SHP77 treated with DMSO at 0.1 percent for 48 hours (cell line): ENCODE data around the gene SKIDA1.

Experiments used
- DNase-seq: peaks from one replicate; lab custom pipeline; 2025; lab: John Stamatoyannopoulos, UW

SKIDA1 gene

DNA sequence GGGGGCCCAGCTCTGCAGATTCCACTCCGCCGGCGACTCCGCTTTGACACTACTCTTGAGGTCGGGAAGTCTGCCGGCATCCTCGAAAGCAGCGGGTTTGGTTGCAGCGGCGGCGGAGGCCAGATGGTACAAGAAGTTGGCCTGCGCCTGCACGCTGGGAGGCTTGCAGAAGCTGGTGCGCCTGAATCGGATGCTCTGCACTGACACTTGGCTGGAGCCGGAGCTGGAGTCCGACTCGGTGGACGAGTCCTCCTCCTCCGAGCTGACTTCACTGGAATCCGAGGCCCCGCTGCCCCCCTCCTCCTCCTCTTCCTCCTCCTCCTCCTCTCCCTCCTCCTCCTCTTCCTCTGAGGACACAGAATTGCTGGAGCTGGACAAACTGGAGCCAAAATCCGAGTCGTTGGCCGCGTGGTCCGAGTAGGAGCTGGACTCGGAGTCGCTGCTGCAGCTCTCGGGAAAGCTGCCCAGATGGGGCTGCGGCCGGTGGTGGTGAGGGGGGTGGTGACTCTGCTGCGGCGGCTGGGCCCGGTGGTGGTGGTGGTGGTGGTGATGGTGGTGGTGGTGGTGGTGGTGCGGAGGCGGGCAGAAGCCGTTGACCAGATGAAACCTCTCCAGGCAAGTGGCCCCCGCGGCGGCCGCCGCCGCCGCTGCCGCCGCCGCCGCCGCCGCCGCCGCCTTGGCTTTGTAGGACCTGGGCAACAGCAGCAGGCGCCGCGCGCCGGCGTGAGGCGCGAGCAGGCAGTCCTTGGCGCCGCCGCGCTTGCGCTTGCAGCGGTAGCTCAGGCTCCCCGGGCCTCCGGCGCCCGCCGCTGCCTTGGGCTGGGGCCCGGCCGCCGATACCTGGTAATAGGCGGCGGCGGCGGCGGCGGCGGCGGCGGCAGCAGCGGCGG, 9.0 kb downstream of the SKIDA1 start:
- DNase-seq = no peak

DNA sequence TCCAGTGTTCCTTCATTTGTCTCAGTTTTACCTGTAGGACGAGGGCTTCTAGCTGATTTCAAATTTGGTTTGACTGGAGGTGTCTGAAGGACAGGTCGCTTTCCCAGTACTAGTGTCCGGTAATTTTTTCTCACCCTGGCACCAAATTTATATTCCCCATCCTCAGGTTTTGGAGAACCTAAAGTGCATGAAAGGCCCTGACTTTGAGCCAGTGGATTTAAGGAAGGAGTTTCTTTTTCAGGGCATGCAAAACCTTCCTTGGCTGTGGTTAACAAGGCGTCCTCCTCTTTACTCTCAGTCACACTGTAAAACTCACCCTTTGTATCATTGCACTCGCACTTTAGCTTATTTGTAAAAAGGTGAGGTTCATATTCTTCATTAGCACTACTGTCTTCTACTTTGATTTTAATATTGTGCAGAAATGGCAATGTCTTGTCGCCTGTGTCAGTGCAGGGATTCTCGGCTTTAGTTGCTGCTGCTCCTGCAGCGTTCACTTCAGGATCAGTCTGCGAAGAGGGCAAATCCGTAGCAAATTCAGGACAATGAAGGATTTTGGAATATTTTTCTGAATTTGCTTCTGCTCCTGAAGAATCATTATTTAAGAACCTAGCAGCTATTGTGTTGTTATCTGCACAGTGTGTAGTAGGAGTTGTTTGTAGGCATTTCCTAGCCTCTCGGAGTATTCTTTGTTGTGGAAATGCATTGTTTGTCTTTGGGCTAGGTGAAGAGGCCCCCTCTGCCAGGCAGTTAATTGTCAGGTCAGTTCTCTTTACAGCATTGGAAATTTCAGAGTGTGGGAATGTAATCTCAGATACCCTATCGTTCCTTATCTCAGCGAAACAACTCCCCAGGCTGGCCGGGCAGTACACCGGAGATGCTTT, 9.9 kb downstream of the SKIDA1 start:
- peak; percentile 9 for DNase-seq

DNA sequence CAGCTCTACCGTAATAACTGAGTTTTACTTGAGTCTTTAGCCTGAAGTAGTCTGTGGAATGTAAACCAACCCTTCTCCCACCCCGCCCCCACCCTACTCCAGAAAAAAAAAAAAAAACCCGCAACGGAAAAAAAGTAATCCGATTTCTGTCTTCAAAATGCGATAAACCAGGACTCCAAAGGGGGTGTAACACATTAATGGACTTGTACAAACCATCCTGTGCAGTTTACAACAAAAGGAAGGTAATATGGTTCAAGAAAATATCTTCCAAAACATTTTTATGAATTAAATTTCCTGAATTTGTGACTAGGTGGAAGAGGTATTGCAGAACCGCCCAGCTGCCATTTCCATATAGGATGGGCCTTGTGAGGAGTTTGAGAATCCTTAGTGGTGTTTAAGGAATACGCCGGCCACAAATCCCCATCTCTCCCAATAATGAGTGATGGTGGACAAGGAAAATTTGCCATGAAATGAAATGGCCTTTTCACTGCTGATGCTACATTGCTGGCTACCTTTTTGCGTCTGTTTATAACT, 10.6 kb downstream of the SKIDA1 start:
- DNase-seq = no peak

DNA sequence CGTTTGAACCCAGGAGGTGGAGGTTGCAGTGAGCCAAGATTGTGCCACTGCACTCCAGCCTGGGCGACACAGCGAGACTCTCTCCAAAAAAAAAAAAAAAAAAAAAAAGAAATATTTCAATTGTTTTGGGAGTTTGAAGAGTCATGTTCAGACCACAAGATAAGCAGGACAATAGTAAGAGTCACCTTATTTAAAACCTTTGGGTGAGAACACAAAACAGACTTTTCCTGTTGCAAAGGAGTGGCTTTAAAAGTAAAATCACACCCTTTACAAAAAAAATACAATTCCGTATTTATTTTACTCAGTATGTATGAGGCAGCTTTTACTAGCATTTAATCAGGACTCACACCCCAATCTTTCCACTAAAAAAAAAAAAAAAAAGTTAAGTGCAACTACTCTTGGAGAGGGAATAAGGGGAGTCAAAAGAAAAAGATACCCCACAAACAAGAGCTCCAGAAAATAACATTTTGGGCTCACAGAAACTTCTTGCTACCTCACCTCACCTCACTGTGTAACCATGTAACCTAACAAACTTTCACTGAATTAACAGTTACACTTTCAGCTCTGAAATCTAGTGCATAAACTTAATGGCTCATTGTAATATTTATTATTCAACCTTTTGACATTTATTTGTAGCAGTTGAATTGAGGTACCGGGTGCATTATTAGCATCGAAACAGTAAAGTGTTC, 11.2 kb downstream of the SKIDA1 start:
- no peak for DNase-seq

DNA sequence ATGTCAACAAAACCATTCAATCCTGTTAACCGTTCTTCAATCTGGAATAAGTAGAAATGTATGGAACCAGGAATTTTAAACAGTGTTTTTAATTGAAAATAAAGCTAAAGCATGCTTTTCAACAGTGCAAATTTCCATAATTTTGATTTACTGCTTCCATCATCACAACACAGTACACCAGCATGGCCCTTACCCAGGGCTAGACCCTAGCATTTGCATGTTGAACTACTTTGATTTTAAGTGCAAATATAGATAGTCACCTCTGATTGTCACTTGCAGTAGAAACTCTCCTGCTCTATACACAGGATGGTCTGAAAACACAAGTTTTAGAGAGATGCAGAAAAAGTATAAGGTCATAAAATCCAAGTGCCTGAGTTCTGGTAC, 12.1 kb downstream of the SKIDA1 start:
- DNase-seq = no peak

DNA sequence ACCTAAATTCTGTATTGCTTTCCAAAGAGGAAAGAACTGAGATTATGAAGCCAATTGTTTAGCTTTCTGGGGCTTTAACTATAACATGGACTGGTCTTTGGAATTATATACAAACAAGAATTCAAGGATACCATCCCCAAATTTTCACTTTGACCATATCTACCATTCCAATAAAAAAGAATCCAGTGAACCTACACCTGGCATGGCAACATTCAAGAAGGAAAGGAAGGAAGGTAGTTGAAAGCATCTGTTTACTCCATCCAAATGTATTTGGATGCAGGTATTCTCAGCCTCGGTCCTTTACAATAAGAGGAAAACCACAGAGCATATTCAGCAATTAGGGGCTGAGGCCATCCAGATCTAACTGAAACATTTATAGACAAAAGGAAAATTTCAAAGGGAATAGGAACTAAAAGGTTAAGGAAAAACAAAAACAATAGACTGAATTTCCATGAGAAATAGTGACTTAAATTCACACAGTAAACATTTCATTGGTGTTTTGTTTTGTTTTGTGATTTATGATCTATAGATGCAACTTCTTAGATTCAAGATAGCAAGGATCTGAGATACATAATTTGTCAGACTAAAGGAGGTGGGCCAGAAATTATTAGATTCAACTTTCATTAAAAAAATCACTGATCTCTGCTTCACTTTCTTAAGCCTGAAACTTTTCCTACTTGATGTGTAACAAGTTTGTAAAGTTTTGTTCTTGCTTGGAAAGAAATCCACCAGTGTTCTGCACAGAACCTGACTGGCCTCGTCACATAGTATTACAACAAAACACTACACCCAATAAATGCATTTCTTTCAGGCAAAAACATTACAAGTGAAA, 12.7 kb downstream of the SKIDA1 start:
- no peak for DNase-seq

DNA sequence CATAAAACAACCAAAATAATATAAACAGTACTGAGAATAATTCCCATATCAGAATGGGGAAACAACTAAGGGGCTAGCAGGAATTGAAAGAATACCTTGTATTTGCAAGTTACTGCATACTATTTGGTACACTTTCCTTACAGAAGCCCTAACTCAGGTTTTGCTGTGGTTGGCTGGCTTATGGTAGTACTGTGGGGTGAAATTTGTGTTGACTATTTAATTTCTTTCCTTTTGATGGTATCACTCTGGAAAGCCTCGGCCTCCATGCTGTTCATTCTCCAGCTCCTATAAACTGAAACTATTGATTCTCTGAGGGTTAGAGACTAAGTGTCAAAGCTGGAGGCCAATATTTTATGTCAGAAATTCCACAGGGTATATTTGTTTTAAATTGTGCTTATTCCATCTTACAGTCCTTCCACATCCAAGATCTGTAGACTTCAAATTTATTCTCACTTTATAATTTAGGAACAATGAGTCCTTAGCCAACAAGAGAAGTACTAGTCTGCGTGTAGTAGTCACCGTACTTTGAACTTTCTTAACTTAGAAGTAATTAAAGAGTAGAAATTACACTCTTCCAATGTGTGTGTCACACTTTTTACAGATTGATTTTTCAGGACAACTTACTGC, 13.4 kb downstream of the SKIDA1 start:
- DNase-seq = no peak

DNA sequence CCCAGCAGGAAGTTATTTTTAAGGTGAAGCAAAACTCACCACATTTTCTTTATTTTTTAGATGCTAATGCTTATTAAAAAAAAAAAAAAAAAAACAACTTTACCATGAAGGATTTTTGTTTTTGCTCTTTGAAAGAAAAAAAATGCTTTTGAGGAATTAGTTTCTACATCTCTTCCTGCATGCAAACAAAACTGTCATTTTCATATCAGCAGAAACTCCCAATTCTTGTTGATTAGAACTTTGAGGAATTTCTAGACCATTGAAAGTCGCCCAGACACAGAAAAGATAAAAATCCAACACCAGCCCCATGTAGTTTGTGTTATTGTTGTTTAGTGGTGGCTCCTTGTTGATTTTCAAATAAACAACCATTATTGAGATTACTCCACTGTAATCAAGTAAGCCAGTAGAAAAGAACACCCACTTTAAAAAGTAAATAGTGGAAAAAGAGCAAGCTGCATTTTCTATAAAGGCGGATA, 14.3 kb downstream of the SKIDA1 start:
- no peak for DNase-seq

DNA sequence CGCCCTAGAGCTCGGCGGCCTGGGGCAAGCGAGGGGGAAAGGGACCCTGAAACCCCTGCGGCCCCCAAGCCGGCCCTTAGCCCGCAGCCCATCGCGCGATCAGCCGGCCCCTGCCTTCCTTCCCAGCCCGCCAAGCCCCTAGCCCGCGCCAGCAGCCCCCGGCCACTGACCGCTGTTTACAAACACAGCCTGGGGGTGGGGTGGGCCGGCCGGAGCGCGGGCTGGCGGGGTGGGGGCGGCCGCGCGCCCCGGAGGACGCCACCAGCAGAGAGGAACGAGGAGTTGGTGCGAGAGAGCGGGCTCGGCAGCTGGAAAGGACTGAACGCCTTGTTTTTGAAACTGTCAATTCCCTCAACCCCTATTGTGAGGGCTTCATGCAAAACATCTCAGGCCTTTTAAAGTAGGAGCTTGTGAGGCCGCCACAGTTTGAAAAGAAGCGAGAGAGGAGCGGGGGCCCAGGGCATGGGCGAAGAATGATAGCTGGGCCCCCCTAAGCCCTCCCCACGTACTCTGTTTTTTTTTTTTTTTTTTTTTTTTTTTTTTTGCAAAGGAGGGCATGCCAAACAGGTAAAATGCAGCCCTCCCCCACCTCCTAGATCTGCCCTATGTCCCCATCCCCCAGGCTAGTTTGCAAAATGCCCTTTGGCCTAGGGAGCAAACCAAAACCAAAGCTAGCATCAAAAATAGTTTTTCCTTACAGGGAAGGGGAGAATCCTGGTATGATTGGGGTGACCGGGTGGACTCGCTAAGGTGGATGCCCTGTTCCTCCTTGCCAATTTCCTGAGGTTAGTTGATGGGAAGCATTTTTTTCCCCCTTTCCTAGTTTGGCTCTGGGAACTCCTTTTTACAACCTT, 15.0 kb downstream of the SKIDA1 start:
- no peak for DNase-seq

DNA sequence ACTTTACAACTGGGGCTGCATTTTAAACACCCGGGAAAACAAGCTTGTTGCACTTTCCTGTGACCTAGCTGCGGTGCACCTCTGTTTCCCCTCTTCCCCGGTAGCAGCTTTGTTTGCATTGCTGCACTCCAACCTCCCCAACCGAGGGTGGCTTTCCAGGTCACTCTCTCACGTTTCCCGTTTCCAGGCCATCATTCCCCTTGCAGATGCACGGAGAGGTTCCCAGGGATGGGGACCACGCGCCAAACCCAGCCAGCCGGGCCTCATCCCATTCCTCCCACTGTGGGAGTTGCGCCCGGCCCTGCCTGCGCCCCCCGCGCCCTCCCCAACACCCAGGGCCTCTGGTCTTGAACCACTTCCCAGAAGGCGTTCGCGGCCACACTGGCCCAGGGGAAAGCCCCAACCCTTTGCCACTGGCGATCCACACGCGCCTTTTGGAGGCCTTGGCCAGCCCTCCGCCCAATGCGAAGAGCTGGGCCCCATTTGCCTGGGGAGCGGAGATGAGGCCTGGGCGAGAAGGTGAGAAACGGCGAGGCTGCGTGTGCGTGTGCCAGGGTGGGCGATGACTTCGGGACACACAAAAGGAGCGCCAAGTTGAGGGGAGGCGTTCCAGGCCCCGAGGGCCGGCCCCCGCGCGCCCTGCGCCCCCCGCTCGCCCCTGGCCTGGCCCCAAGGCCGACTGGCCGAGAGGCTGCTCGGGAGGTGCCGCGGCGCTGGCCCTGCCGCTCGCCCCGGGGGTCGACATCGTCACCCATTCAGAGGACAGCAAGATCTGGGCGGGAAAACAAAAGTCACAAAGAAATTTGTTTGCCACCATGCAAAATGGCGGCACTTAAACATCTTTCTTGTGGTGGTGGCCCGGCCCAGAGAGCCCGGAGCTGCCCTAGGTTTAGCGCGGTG, 15.9 kb downstream of the SKIDA1 start:
- no peak for DNase-seq

DNA sequence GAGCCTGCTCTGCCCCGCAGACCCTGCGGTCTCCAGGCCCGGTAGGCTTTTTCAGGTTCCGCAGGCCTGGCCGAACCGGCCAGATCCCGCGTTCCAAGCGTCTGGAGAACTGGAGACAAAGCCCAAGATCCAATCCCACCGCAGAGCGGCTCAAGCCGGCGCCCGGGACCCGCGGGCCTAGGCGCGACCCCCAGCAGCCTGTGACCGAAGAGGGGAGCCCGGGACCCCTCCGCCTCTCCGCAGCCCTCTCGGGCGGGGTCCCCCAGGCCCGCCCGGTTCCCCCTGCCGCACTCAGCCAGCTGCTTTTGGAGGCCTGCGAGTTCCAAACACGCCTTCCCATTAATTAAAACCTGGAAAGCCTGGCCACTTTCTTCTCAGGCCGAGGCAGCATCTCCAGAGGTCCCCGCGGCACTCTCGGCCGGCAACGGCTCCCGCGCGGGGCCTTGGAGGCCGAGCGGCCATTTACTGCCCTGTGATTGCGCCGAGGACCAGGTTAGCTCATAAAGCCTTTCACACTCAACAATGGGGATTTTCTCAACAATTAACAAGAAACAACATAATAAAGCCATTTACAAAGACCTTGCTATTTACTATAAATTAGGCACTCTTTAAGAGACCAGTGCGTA, 16.7 kb downstream of the SKIDA1 start:
- no peak for DNase-seq

DNA sequence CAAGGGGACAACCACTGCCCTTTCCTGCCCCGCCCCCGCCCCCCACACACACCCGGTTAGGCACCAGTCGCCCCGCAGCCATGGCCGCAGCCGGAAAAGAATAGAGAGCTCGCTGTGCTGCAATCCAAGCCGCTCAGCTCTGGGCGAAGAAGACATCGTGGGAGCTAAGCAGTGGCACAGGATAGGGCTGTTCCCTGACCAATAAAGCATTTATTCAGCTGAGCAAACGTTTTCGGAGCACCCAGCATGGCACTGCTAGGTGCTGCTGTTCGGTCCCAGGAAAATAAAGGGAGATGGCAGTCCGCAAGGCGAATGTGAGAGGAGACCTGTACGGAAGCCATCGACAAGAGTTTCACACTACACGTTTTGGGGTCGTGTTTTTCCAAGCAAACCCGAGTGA, 18.3 kb downstream of the SKIDA1 start:
- DNase-seq = no peak

DNA sequence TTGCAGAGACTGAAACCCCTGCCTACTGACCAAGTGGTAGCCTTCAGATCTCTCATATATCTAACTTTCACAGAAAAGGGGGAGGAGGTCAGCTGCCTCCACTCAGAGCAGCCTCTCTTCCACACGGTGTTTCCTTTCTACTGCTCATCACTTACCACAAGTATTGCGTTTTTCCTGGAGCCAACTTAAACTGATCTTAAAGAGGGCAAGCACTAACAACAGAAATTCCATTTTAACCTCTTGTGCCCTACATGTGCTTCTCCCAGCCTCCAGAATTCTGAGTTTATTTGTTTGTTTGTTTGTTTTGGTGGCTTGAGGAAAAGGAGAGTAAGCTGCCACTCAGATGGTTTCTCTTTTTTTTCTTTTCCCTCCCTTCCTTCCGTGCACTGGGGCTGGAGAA, 19.1 kb downstream of the SKIDA1 start:
- no peak for DNase-seq

DNA sequence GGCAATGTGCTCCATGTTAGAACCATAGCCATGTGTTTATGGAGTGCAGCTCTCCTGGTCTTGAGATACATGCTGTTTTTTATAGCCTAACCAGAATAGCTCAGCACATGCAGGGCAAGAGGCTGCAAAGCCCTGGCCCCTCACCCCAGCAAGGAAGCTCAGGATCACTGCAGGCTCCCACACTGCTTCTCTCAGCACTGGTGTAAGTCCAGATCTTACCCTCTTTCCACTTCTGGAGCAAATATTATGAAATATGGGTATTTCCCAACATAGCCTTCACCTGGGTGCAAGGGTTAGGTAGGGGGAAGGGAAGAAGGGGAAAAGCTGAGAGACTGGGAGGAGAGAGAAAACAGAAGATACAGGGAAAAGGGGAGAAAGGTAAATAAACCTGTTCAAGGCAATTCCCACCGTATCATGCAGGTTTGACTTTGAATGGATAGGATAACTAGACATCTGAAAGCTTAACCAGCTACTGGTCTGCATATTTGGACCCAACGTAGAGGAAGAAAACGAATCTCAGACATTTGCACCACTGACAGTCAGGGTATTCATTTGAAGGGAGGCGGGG, 19.7 kb downstream of the SKIDA1 start:
- no peak for DNase-seq

DNA sequence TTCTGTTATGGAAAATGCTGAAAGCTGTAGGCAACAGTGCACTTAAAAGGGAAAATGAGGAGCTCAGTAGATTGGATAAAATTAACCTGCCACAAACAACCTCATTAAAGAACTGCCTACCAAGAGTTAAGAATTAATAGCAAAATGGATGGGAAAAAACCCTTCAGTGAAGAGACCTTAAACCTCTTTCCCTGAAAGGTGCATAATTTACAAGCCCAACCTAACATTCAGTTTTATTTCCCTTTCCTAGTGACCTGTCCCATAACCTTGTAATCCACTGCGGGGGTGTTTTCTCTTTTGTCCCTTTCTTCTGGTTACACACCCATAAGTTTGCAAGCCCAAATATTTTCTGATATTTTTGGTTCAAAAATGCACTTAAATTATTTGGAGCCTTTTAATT, 21.9 kb downstream of the SKIDA1 start:
- no peak for DNase-seq

DNA sequence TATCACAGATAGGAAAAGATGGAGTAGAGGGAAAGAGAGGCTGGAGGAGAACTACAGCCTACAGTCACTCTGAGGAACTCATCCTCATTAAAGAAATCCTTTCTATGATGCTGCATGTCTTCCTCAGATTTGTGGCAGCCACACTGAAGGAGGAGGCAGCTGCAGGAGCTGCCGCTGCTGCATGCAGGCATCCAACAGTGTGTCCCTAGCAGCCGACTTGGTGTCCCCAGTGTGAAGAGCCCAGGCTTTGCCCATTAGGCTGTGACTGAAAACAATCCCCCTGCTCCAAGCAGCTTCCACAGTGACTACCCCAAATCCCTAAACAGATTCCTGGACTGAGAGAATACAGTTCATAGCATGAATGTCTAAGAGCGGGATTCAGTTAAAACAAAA, 23.1 kb downstream of the SKIDA1 start:
- no peak for DNase-seq

DNA sequence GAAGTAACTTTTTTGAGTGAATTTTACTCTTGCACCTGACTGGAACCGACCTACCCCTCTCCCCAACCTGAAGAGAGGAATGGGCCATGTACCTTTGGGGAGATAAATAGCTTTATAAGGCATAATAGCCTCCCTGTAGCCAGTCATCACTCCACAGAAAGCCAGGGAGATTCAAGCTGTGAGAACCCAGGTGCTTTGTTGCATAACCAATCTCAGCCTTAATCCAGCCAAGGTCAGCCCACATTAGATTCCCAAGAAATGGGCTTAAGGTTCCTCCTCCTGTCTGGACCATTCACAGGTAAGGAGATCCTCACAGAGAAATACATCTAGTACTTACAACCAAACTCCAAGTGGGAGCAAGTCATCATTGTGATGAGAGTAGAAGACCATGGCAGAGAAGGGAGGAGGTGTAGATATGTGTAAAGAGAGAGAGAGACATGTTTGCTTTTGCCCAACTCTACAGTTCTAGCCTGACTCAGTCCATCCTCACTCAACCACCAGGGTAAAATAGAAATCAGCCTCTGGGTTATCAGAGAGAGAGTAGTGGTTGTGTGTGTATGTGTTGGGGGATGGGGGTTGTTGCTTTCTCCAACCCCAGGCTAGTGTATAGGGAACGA, 23.6 kb downstream of the SKIDA1 start:
- DNase-seq = no peak

DNA sequence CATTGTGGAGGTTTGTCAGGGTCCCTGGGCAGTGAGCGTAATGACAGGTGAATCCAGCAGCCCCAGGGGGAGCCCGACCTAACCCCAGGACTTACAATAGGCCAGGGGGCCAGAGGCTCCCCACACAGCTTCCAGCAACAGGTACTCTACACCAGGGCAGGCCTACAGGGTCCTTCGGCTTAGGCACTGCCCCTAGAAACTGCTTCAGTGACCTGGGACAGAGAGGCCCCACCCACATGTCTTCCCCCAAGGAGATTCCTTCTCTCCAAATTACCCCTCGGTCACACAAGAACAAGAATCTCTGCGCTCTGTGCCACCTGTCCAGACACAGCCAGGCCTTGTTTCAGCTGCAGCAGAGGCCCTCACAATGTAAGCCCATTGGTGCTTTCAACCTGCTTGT, 24.4 kb downstream of the SKIDA1 start:
- DNase-seq = no peak
